RKO (cell line): ENCODE data around the gene HOXA11.

ENCODE experiments used
- DNase-seq: peaks from one replicate; pipeline ENCODE4 v3.0.0-alpha.2; 2016; ENCODE audit warnings: low spot score

The HOXA11 gene

GRCh38 chr7:27158436-27159265 is 26.4 kb downstream of the HOXA11 start:
- no peak for DNase-seq

GRCh38 chr7:27157702-27158431 is 27.2 kb downstream of the HOXA11 start:
- no peak for DNase-seq

- DNase-seq = no peak
Measured at GRCh38 chr7:27156916-27157701, 27.9 kb downstream of the HOXA11 start.

- DNase-seq = peak; percentile 91
Measured at GRCh38 chr7:27156508-27156898, 28.5 kb downstream of the HOXA11 start, which contains the start of gene HOXA7. Gene HOXA7 (minus strand): TSS chr7:27156675. CDS start chr7:27156545, 130 bp downstream.

DNA sequence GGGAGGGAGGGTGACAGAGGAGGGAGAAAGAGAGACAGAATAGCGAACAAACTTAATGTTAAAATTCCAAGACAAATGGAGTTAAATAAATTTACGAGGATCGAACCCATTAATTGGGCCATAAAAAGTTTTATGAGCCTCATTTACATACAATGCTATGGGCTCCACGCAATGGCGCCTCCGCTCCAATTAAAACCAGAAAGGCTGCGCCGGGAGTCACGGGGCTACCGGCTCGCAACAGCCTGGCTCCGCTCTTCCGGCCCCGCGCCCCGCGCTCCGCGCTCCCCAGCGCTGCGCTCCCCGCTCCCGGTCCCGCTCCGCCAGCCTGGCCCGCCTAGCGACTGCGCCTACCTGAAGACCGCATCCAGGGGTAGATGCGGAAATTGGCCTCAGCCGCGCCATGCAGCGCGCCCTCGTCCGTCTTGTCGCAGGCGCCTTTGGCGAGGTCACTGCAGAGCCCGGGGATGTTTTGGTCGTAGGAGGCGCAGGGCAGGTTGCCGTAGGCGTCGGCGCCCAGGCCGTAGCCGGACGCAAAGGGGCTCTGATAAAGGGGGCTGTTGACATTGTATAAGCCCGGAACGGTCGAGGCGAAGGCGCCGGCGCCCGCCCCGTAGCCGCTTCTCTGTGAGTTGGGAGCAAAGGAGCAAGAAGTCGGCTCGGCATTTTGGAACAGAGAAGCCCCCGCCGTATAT is 29.1 kb downstream of the HOXA11 start:
- peak; percentile 55 for DNase-seq

DNA sequence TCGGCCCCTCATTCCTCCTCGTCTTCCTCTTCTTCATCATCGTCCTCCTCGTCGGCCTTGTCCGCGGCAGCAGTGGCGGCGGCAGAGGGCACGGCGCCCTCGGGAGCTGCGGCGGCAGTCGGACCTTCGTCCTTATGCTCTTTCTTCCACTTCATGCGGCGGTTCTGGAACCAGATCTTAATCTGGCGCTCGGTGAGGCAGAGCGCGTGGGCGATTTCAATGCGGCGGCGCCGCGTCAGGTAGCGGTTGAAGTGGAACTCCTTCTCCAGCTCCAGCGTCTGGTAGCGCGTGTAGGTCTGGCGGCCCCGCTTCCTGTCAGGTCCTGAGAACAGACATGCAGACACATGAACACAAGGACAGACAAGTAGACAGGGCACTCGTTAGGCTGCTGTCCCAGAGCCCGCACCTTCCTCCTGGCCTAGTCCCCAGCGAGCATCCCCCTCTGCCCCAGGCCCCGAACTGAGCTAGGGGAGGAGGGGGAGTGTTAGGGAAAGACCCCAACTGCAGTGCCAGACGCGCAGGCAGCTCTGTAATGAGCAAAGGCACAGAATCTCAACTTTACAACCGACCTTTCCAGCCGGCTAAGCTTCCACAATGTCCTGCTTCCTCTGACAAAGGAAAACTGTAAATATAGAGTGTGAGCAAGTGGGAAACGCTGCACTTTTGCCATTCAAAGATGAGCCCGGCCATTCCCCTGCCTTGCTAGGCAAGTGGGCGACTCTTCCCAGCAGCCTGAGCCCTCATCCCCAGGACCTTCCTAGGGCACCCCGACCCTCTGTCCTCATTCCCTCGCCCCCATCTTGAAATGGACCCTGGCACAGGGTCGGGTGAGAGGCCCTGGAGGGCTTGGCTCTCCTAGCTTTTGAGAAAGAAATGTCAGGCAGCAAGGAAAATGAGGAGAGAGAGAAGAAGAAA is 29.9 kb downstream of the HOXA11 start:
- DNase-seq = peak; percentile 73

DNA sequence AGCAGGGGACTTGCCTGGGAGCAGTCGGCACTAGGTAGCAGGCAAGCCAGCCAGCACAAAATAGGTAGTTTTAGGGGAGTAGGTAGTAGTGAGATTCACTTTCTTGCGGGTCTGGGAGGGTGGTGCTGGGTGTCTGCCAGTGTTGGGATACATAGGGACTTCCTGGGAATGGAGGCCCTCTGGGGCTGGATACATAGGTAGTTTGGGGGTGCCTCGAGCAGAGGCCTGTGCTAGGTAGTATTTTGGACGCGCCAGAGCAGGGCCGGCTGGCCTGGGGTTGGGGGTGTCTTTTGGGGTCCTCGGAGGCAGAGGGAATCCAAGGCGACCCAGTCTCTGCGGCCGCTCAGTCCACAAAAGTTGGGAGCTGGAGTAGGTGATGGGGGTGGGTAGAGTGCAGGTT is 30.7 kb downstream of the HOXA11 start:
- no peak for DNase-seq

GRCh38 chr7:27153526-27153925 is 31.5 kb downstream of the HOXA11 start:
- DNase-seq = no peak

- no peak for DNase-seq
Measured at GRCh38 chr7:27152816-27153442, 32.1 kb downstream of the HOXA11 start.

DNA sequence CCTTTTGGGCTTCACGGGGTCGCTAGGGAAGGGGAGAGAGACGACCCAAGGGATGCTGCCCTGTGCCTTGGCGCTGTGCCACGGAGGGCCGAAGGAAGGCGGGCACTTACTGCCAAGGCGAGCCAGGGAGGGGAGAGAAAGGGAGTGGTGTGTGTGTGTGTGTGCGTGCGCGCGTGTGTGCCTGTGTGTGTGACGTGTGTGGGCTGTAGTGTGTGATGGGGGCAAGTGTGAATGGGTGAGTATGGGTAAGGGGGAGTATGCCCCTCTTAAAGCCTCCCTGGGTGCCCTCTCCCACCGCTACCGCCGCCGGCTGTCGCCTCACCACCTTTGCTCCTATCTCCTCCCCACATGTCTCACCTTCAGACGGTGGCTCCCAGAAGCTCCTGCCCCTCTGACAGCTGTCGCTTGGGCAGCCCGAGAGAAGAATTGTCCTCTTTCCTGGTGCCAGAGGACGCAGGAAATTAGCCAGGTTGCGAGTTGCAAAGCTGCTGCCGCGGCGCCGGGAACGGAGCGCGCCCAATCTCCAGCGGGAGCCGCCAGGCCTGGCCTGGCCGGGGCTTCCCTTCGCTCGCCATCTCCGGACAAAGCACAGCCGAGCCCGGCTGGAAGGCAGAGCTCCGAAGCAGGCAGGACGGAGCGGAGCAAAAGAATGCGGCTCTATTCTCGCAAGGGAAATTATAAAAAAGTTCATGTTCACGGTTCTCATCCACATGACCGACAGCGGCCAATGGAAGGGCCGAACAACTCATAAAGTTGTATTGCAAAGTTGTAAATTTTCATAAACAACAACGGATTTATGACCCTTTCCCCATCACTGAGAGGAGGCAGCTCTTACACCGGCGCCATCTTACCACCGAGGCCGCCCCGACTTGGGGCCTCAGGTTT is 32.9 kb downstream of the HOXA11 start, which contains the start of gene HOXA3:
Gene HOXA3 (minus strand): TSS at position 653 of the 885 bp plus-strand sequence. CDS start 41,943 bp downstream, outside the sequence.
- DNase-seq = no peak

DNA sequence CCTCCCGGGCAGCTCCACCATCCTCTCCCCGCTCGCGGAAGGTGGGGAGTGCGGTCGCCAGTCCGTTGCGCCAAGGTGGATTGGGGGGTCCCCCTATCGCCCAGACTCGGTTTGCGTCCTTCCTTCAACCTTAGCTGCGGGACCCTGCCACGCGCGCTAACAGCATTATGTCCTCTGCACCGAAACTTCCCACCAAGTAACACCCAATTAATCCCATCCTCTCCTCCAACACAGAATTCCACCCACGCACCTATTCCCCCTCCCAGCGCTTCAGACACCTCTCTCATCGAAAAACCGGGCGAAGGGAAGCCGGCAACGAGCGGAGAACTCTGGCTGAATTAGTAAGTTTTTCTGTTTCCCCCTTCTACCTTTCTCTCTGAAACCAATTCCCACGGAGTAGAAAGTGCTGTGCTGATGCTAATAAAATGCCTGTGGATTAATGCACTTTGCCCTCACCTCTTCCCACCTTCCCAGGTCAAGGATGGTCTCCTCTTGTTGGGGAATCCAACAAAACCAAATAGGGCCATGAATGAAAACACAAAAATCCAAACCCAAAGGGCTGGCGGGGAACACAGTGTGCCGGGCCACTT is 33.6 kb downstream of the HOXA11 start:
- no peak for DNase-seq

DNA sequence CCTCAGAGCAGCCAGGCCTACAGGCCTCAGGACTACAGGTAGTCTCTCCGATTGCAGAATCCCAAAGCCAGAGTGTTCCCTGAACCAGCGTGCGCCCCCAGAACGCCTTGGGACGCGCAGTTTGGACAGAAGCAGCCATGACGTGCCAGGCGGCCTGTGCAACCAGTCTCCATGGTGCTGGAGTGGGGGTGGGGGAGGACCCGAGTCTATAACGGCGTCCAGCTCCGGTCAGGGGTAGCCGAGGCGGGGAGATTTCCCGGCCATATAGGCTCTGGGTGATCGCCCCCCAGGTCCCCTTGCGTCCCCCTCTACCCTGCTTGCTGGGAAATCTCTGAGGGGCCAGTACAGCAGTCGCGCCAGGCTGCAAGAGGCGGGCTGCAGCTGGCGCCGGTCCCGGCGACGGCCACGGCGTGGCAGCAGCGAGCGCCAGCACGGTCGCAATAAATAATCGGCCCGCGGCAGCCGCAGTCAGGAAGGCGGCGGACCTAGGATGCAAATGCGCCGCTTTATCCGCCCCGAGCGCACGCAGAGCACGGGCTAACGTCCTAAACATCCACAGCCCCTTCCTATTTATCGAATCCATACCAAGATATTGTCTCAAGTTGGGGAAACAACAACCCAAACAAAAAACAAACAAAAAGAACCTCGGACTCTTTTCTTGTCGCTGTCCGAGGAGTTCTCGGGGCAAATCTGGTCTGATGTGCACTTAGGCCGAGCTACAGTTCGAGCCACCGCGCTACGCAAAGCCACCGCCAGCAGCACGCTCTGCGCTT is 34.3 kb downstream of the HOXA11 start:
- peak; percentile 89 for DNase-seq

DNA sequence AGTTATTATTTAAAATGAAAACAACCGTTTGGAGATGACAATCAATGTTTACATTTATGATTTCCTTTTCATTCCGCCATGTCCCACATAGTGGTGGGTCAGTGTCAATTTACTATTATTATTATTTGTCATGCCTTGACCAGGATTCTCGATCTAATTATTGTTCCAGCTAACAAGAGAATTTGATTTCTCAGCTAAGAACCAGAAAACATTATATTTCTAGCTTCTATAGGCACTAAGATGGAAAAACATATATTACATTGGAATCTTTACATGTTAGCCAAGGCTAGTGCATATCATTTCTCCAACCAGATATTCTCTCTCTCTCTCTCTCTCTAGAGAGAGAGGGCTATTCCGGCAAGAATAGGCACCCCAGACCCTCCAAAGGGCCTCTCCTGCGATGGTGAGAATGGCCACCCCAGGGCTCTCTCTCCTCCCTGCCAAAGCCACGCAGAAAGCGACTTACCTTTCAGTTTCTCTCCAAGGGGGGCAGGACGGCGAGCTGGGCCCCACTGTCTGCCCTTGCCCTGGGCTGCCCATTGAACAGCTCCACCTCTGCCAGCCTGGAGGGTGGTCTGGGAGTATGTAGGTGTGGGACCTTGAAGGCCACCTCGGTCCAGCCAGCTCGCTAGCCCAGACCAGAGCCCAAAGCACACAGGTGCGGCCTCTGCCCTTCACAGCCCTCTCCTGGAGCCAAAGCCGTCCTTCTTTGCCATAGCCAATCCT is 35.0 kb downstream of the HOXA11 start:
- peak; percentile 51 for DNase-seq

DNA sequence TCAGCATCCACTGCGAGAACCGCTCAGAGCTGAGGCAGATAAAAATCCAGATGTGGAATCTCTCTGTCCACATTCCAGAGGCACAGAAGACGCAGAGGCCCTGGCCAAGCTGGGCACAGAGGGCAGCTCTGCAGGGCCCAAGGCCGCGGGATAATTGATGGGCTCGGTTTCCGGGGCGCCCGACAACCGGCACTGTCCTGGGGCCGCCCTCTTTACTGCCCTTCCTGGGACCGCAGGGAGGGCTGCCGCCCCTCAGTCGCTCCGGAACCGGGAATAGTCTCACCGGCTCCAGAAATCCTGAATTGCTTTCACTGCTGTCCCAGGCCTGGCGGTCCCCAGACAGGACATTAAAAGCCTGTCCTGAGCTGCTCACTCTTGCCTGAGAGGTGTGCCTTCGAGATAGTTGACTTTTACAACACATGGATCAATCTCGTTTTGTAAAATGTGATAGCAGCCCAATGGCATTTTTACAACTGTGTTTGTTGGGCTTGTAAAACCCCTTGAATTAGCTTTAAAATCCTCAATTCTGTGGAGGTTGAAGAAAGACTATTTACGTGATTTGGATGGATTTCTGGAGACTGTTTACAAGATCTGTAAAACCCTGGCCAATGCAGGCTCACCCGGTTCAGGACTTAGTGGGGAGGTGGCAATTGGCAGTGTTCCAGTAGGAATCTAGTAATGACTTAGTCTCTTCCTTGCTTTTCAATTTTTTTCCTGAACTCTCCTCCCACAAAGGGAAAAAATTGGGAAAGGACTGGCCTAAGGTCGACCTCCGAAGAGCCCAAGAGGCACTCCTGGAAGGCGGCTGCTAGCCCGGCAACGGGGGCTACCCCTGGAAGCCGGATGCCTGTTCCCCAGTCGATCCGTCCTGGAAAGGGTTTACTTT is 36.0 kb downstream of the HOXA11 start:
- peak; percentile 73 for DNase-seq

DNA sequence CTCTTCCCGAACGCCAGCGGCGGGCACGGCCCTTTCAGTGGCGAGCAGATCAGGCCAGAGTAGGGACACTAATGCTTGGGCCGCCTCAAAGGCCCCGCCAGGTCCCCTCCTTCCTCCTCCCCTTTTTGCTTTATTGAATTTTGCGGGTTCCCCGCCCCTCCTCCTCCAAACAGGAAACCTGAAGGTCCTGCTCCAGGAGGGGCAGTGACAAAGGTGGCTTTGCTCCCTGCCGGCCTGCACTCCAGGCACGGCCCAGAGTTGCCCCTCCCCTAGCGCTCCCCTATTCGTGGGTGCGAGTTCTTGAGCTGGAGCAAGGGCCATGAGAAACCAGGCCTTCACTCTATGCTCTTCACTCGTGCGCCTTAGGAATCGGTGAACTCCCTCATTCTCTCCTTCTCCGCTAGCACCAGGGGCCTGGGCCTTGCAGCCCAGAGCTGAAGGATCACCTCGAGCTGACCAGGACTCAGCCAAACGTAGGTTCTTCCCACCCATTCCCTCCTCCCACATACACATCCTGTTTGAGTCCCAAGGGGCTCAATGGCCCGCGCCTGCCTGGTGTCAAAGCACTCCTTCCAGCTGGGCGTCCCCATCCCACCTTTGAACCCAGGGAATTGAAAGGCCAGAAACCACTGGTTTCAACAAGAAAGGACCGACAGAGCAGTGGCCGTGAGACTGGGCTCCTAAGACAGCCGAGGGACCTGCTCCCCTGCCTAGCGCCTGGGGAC is 36.8 kb downstream of the HOXA11 start:
- DNase-seq = no peak
